Measurements from ENCODE around the gene CCDC88C.
A peak's percentile ranks its signal among the peaks of the same experiment; 100 is the strongest.

Gene CCDC88C

GRCh38 chr14:91352728-91353692 lies 64.6 kb downstream of the CCDC88C start:
- H3K4me3 ChIP-seq (ENCODE audit: control insufficient read depth, low read depth, low read length): no peak overlapping the region
- no peak for TF ChIP-seq CTCF (conservative IDR thresholded peaks at IDR 0.05; ENCODE audit: control insufficient read depth, insufficient read depth, low read depth, low read length)
- DNase-seq (ENCODE audit: low read depth): no peak

- no peak overlapping the region for H3K4me3 ChIP-seq (ENCODE audit: control insufficient read depth, low read depth, low read length)
- no peak for TF ChIP-seq CTCF (conservative IDR thresholded peaks at IDR 0.05; ENCODE audit: control insufficient read depth, insufficient read depth, low read depth, low read length)
- peak; percentile 12 for DNase-seq (ENCODE audit: low read depth)
Measured at GRCh38 chr14:91352053-91352452, 65.6 kb downstream of the CCDC88C start.

GRCh38 chr14:91351512-91351862 lies 66.1 kb downstream of the CCDC88C start:
- DNase-seq (ENCODE audit: low read depth): no peak
- no peak for TF ChIP-seq CTCF (conservative IDR thresholded peaks at IDR 0.05; ENCODE audit: control insufficient read depth, insufficient read depth, low read depth, low read length)
- no peak overlapping the region for H3K4me3 ChIP-seq (ENCODE audit: control insufficient read depth, low read depth, low read length)

DNA sequence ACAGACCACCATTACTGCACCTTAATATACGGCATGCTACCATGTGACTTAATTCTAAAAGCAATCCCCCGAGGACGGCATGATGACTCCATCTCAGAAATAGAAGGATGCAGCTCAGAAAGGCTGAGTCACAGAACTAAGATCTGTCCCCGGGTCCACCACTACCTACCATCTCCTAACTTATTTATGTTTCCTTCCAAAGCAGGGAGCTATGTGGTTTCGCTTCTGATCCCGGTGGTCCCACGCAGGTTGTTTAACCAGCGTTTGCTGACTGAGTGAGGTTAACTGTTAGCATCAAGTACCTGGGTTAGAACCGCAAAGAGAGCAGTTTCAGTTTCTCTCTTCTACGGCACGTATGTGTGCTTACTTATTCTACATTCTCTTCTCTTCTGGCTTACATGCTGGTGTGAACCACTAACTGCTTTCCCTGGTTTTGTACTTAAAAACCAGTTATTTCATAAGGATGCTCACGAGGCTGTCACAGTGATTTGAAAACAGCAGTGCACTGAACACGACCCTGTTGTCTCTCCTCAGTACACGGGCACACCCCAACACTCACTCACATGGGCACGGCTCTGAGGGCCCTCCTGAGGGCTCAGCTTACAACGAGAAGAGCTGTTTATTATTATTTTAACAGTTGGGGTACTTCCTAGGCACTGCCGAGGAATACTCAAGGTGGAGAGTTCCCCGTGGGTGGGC lies 66.7 kb downstream of the CCDC88C start:
- H3K4me3 ChIP-seq (ENCODE audit: control insufficient read depth, low read depth, low read length): no peak overlapping the region
- DNase-seq (ENCODE audit: low read depth): peak; percentile 4
- TF ChIP-seq CTCF (conservative IDR thresholded peaks at IDR 0.05; ENCODE audit: control insufficient read depth, insufficient read depth, low read depth, low read length): no peak

GRCh38 chr14:91350483-91350812 lies 67.2 kb downstream of the CCDC88C start:
- DNase-seq (ENCODE audit: low read depth): no peak
- H3K4me3 ChIP-seq (ENCODE audit: control insufficient read depth, low read depth, low read length): no peak overlapping the region
- TF ChIP-seq CTCF (conservative IDR thresholded peaks at IDR 0.05; ENCODE audit: control insufficient read depth, insufficient read depth, low read depth, low read length): no peak

- H3K4me3 ChIP-seq (ENCODE audit: control insufficient read depth, low read depth, low read length): no peak overlapping the region
- TF ChIP-seq CTCF (conservative IDR thresholded peaks at IDR 0.05; ENCODE audit: control insufficient read depth, insufficient read depth, low read depth, low read length): no peak
- no peak for DNase-seq (ENCODE audit: low read depth)
Measured at GRCh38 chr14:91349481-91350074, 68.0 kb downstream of the CCDC88C start.
